Stimulated activated CD8-positive, alpha-beta memory T cell treated with anti-CD3 and anti-CD28 coated beads, Interleukin-12 subunit alpha, Interleukin-12 subunit beta, amount 100 ng/mL, for 4 hours (primary cell): ENCODE measurements around the gene STAB1.

Experiments
- DNase-seq: peaks from one replicate; pipeline ENCODE4 v3.0.0-alpha.2; 2020; ENCODE audit warnings: low read depth

The STAB1 gene, protein sequence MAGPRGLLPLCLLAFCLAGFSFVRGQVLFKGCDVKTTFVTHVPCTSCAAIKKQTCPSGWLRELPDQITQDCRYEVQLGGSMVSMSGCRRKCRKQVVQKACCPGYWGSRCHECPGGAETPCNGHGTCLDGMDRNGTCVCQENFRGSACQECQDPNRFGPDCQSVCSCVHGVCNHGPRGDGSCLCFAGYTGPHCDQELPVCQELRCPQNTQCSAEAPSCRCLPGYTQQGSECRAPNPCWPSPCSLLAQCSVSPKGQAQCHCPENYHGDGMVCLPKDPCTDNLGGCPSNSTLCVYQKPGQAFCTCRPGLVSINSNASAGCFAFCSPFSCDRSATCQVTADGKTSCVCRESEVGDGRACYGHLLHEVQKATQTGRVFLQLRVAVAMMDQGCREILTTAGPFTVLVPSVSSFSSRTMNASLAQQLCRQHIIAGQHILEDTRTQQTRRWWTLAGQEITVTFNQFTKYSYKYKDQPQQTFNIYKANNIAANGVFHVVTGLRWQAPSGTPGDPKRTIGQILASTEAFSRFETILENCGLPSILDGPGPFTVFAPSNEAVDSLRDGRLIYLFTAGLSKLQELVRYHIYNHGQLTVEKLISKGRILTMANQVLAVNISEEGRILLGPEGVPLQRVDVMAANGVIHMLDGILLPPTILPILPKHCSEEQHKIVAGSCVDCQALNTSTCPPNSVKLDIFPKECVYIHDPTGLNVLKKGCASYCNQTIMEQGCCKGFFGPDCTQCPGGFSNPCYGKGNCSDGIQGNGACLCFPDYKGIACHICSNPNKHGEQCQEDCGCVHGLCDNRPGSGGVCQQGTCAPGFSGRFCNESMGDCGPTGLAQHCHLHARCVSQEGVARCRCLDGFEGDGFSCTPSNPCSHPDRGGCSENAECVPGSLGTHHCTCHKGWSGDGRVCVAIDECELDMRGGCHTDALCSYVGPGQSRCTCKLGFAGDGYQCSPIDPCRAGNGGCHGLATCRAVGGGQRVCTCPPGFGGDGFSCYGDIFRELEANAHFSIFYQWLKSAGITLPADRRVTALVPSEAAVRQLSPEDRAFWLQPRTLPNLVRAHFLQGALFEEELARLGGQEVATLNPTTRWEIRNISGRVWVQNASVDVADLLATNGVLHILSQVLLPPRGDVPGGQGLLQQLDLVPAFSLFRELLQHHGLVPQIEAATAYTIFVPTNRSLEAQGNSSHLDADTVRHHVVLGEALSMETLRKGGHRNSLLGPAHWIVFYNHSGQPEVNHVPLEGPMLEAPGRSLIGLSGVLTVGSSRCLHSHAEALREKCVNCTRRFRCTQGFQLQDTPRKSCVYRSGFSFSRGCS (N-terminal part only)

DNA sequence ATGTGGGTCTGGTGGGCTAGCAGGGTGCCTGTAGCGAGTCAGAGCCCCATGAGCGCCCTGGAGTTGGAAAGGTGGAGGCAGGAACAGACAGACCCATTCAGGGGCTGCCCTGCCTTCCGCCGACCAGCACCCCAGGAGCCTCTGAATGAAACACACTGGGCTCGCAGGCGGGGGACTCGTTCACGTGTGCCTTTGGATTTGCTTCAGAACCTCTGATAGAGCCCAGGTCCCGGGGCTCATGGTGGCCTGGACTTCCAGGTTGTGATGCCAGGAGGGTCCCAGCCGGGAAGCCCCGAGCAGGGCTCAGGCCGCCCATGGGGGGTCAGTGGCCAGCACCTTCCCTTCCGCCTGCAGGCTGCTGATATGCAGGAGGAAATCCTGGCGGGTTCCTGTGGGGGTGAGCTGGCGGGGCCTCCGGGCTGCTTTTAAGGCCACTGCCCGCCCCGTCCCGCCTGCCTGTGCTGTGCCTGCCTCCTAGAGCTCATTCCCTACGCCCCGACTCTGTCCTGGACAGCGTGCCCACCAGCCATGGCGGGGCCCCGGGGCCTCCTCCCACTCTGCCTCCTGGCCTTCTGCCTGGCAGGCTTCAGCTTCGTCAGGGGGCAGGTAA lies at the start of gene STAB1:
STAB1 (plus strand) TSS at position 453 of the 610 bp plus-strand sequence; CDS start at position 529, 76 bp downstream.
- DNase-seq: no peak

DNA sequence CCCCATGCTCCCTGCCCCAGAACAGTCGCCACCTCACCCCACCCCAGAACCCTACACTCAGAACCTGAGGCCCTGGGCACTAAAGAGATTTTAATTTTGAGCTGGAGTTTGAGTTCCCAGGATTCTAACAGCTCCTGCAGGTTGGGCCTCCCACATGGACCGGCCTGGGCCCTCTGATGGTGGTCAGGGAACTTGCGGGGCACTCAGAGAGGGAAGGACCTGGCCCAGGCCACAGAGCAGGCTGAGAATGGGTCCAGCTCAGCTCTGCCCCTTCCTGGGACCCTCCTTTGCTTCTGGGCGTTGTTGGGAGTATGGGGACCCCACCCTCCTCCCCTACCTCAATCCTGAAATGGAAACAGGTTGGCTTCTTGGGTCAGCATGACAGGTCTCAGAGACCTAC lies 49.1 kb upstream of the STAB1 start:
- no peak for DNase-seq

DNA sequence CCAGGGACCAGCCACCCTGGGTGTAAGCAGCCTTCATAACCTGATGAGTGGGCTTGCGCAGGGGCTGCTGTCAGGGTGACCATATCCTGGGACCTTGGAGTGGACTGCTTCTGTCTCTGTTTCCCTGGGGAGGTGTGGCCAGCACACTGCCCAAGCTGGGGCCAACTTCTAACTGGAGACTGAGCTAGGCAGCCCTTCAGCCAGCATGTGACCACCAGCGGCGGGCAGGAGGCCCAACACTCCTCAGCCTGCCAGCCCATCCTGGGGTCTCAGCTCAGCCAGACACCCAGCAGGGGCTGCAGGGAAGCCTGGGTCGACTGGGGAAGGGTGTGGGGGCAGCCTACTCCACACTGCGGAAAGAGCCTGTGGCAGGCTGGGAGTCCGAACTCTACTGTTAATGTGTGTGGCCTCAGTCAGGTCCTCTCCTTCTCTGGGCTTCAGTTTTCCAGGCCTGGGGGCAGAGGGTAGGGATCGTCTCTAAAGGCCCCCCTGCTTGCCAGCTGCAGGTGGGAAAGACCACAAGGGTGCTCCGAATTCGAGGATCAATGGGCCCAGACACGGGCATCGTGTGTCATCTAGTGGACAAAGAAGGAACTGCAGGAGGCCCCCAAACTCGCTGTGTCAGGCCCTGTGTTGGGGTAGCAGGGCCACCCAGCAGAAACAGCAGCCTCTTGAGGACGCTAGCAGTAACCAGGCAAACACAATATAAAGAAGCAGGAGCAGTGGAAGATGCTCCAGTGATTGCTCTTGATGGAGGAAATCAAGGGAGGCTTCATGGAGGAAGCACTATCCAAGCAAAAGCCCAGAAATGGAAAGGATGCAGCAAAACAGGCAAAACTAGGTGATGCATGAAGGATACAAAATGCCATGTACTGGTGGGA lies 48.3 kb upstream of the STAB1 start:
- peak; percentile 43 for DNase-seq

- DNase-seq: no peak
Measured at GRCh38 chr3:52447512-52448355, 47.4 kb upstream of the STAB1 start.

GRCh38 chr3:52450489-52451236 lies 44.5 kb upstream of the STAB1 start:
- no peak for DNase-seq

DNA sequence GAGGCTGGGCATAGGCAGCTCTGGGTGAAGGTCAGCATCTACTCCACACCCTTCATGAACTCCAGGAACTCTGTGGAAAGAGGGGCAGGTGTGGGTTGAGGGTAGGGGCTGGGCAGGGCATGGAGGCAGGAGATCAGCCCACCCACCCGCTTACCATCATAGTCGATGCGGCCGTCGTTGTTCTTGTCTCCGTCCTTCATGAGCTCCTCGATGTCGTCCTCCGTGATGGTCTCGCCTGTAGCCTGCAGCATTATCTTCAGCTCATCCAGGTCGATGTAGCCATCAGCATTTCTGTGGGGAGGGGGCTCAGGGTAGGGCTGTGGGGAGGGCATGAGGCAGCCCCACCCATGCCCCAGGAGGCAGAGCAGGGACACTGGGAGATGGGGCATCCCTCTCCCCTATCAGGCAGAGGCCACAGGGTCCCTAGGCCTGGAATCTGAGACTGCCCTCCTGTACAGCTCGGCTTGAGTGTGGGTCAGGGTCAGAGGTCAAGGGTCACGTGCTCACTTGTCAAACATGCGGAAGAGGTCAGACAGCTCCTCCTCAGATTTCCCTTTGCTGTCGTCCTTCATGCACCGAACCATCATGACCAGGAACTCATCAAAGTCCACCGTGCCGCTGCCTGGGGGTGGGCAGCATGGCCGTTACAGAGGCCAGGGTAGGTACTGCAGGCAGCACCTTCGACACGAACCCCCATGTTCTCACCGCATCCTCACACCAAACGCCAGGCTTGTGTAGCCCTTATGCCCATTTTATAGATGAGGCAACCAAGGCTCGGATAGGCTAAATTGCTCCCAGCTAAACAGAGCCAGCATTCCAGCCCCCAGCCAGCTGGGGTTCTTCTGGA lies 43.7 kb upstream of the STAB1 start:
- no peak for DNase-seq

- no peak for DNase-seq
Measured at GRCh38 chr3:52452126-52452525, 43.0 kb upstream of the STAB1 start.

DNA sequence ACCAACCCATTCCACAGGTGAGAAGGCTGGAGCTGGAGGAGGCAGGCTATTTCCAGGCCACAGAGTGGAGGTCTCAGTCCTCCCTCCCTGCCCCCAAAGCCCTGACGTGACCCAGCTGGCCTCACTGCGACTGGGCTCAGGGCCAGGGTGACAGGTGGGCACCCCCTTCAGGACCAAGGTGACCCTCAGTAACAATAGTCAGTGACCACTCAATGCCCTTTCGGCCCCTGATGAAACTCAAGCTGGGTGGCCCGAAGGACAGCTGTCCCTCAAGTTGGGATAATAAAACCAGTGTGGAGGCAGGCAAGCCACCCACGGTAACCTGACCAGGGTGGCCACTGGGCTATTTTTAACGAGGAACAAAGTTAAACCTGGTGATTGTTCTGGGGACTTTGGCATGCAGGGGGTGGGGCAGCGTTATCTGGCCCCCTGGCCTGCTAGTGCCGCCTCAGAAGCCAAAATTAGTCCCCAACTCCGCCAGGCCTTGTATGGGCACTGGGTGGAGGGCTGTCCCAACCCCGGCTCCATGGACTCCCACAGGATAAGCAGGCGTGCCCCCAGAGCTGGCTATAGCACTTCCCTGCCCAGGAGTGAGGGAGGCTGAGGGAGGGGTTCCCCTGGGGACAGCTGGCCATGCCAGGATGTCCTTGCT lies 42.4 kb upstream of the STAB1 start:
- DNase-seq: no peak

DNA sequence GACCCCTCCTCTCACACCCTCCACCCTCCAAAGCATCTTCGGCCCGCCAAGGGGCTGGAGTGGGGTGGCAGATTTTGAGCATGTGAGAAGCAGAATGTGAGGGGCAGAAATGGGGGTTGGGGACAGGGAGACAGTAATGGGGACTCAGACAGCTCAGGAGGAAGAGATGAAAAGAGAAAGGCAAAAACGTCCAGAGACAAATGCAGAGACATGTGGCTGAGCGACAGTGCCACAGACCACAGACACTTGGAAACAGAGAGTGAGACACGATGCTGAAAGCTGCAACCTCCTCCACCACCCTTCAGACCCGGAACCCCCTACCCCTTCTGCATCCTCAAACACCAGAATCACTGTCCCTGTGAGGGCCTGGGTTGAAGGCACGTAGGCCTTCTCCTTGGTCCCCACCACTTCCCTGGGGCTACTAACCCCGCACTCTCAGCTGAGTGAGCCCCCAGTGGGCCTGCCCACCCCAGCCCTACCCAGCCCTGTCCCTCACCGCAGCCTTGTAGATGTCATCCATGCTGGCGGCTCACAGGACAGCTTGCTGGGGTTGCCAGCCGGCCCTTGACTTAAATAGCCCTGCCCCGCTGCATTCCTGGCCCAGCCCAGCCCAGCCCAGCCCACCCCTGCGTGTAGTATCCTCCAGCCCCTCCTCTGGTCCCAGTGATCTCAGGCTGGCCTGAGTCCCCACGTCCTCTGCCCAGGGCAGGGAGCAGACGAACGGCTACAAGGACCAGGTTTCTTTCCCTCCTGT lies 41.5 kb upstream of the STAB1 start, which contains the start of gene TNNC1:
TNNC1 (minus strand) TSS at position 546 of the 754 bp plus-strand sequence; CDS start at position 520, 26 bp downstream.
- no peak for DNase-seq

DNA sequence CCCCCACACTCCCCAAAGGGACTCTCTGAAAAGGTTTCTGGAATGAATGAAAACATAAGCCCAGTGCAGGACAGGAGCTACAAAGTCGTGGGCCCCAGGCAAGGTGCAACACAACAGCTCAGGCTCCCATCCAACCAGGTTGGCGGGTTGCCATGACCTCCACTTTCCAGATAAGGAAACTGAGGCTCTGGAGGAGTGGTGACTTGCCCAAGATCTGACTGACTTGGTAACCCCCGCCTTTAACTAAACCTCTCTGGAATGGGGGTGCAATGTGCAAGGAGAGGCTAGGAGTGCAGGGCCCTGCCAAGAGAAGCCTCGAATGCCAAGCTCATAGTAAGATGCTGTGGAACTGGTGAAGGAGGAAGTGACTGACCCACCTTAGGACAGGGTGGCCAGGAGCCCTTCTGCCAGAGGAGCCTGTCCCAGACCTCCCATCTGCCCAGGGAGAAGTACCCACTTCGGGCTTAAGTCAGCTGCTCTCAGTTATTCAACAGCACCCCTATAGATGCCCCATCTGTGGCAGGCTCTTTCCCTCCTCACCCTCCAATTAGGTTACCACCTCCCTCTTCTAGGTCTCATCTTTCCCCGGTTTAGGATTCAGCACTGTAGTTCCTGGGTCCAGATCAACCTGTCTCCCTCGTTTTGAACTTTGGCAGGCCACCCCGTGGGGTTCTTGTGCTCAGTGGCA lies 40.7 kb upstream of the STAB1 start:
- DNase-seq: no peak

GRCh38 chr3:52454938-52455282 lies 40.2 kb upstream of the STAB1 start:
- DNase-seq: no peak

- peak; percentile 94 for DNase-seq
Measured at GRCh38 chr3:52455283-52456168, 39.6 kb upstream of the STAB1 start, which contains the start of gene NISCH. Gene NISCH (plus strand): TSS chr3:52455604. CDS start chr3:52455642, 38 bp downstream.

GRCh38 chr3:52456169-52456799 lies 38.9 kb upstream of the STAB1 start:
- no peak for DNase-seq

GRCh38 chr3:52456800-52457183 lies 38.3 kb upstream of the STAB1 start:
- no peak for DNase-seq
